Trophoblast cell (in vitro differentiated cells and primary cell): Measurements from ENCODE around the gene ITGB1BP2. TPM values are rescaled to one million over a fixed set of nuclear protein-coding genes. Genes with fewer than 3 reads are reported as not detected.

Experiments
- DNase-seq, 2 donors: peaks; one replicate each; pipeline ENCODE4 v3.0.0-alpha.2; 2016
- H2AFZ ChIP-seq: 2 replicates; pipeline ENCODE4 v1.6.1; 2013; ENCODE audit warnings: low read length, moderate library complexity, mild to moderate bottlenecking; ENCODE audit not compliant: insufficient read depth, poor library complexity
- H2AK5ac ChIP-seq: 2 replicates; pipeline ENCODE4 v1.6.1; 2013; ENCODE audit warnings: mild to moderate bottlenecking, low read length
- H2BK120ac ChIP-seq: 2 replicates; pipeline ENCODE4 v1.6.1; 2013; ENCODE audit warnings: low read length, mild to moderate bottlenecking, moderate library complexity; ENCODE audit not compliant: insufficient read depth, poor library complexity
- H2BK12ac ChIP-seq: 2 replicates; pipeline ENCODE4 v1.6.1; 2013; ENCODE audit warnings: mild to moderate bottlenecking, low read length, moderate library complexity
- H2BK5ac ChIP-seq: 2 replicates; pipeline ENCODE4 v1.6.1; 2013; ENCODE audit warnings: low read length, low read depth, moderate library complexity, mild to moderate bottlenecking; ENCODE audit not compliant: poor library complexity
- H3K14ac ChIP-seq: 2 replicates; pipeline ENCODE4 v1.6.1; 2013; ENCODE audit warnings: mild to moderate bottlenecking, low read length
- H3K18ac ChIP-seq: 2 replicates; pipeline ENCODE4 v1.6.1; 2013; ENCODE audit warnings: mild to moderate bottlenecking, low read length
- H3K23ac ChIP-seq: 2 replicates; pipeline ENCODE4 v1.6.1; 2013; ENCODE audit warnings: low read length
- H3K27ac ChIP-seq: 2 replicates; pipeline ENCODE4 v1.5.1; 2013; ENCODE audit warnings: low read depth, mild to moderate bottlenecking, inconsistent platforms, low read length, moderate library complexity
- H3K27me3 ChIP-seq: 2 replicates; pipeline ENCODE4 v1.6.1; 2013; ENCODE audit warnings: inconsistent platforms, mild to moderate bottlenecking, low read length, moderate library complexity; ENCODE audit not compliant: insufficient read depth
- H3K36me3 ChIP-seq, 2 experiments: 1 replicate in 1 of 2; 2 replicates in 1 of 2; pipeline ENCODE4 v1.6.1; 2013; ENCODE audit warnings: low read length in 2 of 2, mild to moderate bottlenecking in 2 of 2, moderate library complexity in 1 of 2; ENCODE audit not compliant: insufficient read depth in 2 of 2, control insufficient read depth in 1 of 2
- H3K4ac ChIP-seq: 2 replicates; pipeline ENCODE4 v1.6.1; 2013; ENCODE audit warnings: low read depth, mild to moderate bottlenecking, low read length, moderate library complexity
- H3K4me1 ChIP-seq, 2 experiments: 1 replicate in 1 of 2; 2 replicates in 1 of 2; pipeline ENCODE4 v1.6.1; 2013; ENCODE audit warnings: low read length in 2 of 2, mild to moderate bottlenecking in 2 of 2, moderate library complexity in 1 of 2; ENCODE audit not compliant: insufficient read depth in 2 of 2, control insufficient read depth in 1 of 2
- H3K4me2 ChIP-seq: 2 replicates; pipeline ENCODE4 v1.6.1; 2013; ENCODE audit warnings: inconsistent platforms, mild to moderate bottlenecking, low read length, moderate library complexity
- H3K4me3 ChIP-seq: 2 replicates; pipeline ENCODE4 v1.5.1; 2013; ENCODE audit warnings: mild to moderate bottlenecking, low read depth, low read length, inconsistent platforms
- H3K79me1 ChIP-seq: one replicate; pipeline ENCODE4 v1.6.1; 2013; ENCODE audit warnings: low read length
- H3K79me2 ChIP-seq: 2 replicates; pipeline ENCODE4 v1.6.1; 2013; ENCODE audit warnings: low read length, mild to moderate bottlenecking; ENCODE audit not compliant: control insufficient read depth, insufficient read depth, poor library complexity
- H3K9ac ChIP-seq: 2 replicates; pipeline ENCODE4 v1.6.1; 2013; ENCODE audit warnings: mild to moderate bottlenecking, low read length
- H3K9me3 ChIP-seq: 2 replicates; pipeline ENCODE4 v1.6.1; 2013; ENCODE audit warnings: low read depth, mild to moderate bottlenecking, control low read depth, inconsistent platforms, low read length; ENCODE audit not compliant: insufficient read depth
- H4K12ac ChIP-seq: 2 replicates; pipeline ENCODE4 v1.6.1; 2013; ENCODE audit warnings: low read depth, mild to moderate bottlenecking, low read length, moderate library complexity
- H4K8ac ChIP-seq: 2 replicates; pipeline ENCODE4 v1.6.1; 2013; ENCODE audit warnings: low read depth, mild to moderate bottlenecking, low read length, moderate library complexity
- H4K91ac ChIP-seq: one replicate; pipeline ENCODE4 v1.6.1; 2013; ENCODE audit warnings: low read depth, mild to moderate bottlenecking, low read length, moderate library complexity
- WGBS: extraction: QIAGEN DNeasy Blood & Tissue Kit; methylation state at CpG from one replicate; pipeline ENCODE4 v1.1.7; 2013; ENCODE audit warnings: missing lambda C conversion rate; ENCODE audit not compliant: insufficient read length, insufficient coverage; ENCODE audit errors: extremely low coverage; 5-methylcytosine and 5-hydroxymethylcytosine counted together
- polyA plus RNA-seq: library from polyadenylated mRNA; stranded (reverse); fragments of 200-250 nt; gene quantifications from 2 replicates; pipeline ENCODE4 v1.2.3, GENCODE V29; 2013

Gene ITGB1BP2
- 0.26 and 0.40 TPM in 2 replicates for polyA plus RNA-seq

GRCh38 chrX:71301195-71301924 lies at the start of gene ITGB1BP2:
TSS of gene ITGB1BP2 (plus strand) at chrX:71301750. CDS start at chrX:71301807, 57 bp downstream.
- no peak within 1 kb of the TSS for H2AFZ ChIP-seq
- no peak within 1 kb of the TSS for H3K4ac ChIP-seq
- no peak within 1 kb of the TSS for H3K27ac ChIP-seq
- H4K12ac ChIP-seq = no peak within 1 kb of the TSS
- no peaks in the 10 kb centered on the region for H3K79me2 ChIP-seq
- no peak within 1 kb of the TSS for H3K4me2 ChIP-seq
- H2AK5ac ChIP-seq = no peak within 1 kb of the TSS
- no CpG with 5 or more reads among the region's 10 CpGs for WGBS
- no peak within 1 kb of the TSS for H2BK5ac ChIP-seq
- no peaks in the 10 kb centered on the region for H3K79me1 ChIP-seq
- no peak within 1 kb of the TSS for H3K14ac ChIP-seq
- H3K9ac ChIP-seq = no peak within 1 kb of the TSS
- H3K18ac ChIP-seq = no peak within 1 kb of the TSS
- H3K36me3 ChIP-seq = peaks cover 24 to 41% of the 10 kb centered on the region in 2 experiments
- no peak within 1 kb of the TSS for H4K8ac ChIP-seq
- no peak within 1 kb of the TSS for H4K91ac ChIP-seq
- H3K4me3 ChIP-seq = no peak within 1 kb of the TSS
- H2BK120ac ChIP-seq = no peak within 1 kb of the TSS
- H3K23ac ChIP-seq = no peak within 1 kb of the TSS
- no peak within 1 kb of the TSS for H2BK12ac ChIP-seq
- no peaks in the 10 kb centered on the region for H3K27me3 ChIP-seq
- no peaks in the 10 kb centered on the region for H3K9me3 ChIP-seq
- no peaks in the 10 kb centered on the region for H3K4me1 ChIP-seq
- no peak for DNase-seq

GRCh38 chrX:71252221-71252620 lies 49.3 kb upstream of the ITGB1BP2 start:
- no peak overlapping the region for H2BK5ac ChIP-seq
- H2AK5ac ChIP-seq = no peak overlapping the region
- no peaks in the 10 kb centered on the region for H3K9me3 ChIP-seq
- 100% methylated on average over 1 of the region's 2 CpGs for WGBS
- no peak overlapping the region for H3K4me3 ChIP-seq
- H2BK120ac ChIP-seq = no peak overlapping the region
- H3K79me2 ChIP-seq = peaks cover 2% of the 10 kb centered on the region
- no peaks in the 10 kb centered on the region for H3K27me3 ChIP-seq
- peak overlapping the region; percentile 68 for H3K4me2 ChIP-seq
- no peak overlapping the region for H3K27ac ChIP-seq
- no peak overlapping the region for H4K12ac ChIP-seq
- no peak overlapping the region for H2AFZ ChIP-seq
- peaks cover 9% of the 10 kb centered on the region for H3K79me1 ChIP-seq
- DNase-seq = no peak
- no peak overlapping the region for H4K91ac ChIP-seq
- H3K9ac ChIP-seq = no peak overlapping the region
- H3K4me1 ChIP-seq = peaks cover 6 to 9% of the 10 kb centered on the region in 2 experiments
- H3K18ac ChIP-seq = no peak overlapping the region
- H3K14ac ChIP-seq = no peak overlapping the region
- H3K4ac ChIP-seq = no peak overlapping the region
- H4K8ac ChIP-seq = no peak overlapping the region
- no peak overlapping the region for H2BK12ac ChIP-seq
- H3K36me3 ChIP-seq = peaks cover 36% of the 10 kb centered on the region in 2 experiments
- no peak overlapping the region for H3K23ac ChIP-seq

- Histone ChIP-seq H3K79me2 (peaks cover 2% of the 10 kb centered on the region), H2BK120ac (peak overlapping the region; percentile 30), H4K91ac (peak overlapping the region; percentile 77), H3K4me2 (peak overlapping the region; percentile 68), H2BK12ac (no peak overlapping the region), H3K27ac (peak overlapping the region; percentile 32), H4K12ac (peak overlapping the region; percentile 39), H4K8ac (peak overlapping the region; percentile 70), H3K9ac (peak overlapping the region; percentile 80), H3K4me1 (peaks cover 6 to 9% of the 10 kb centered on the region in 2 experiments), H3K9me3 (no peaks in the 10 kb centered on the region), H2BK5ac (peak overlapping the region; percentile 58), H3K4me3 (peak overlapping the region; percentile 79), H3K18ac (peak overlapping the region; percentile 22), H2AFZ (peak overlapping the region; percentile 61), H3K27me3 (no peaks in the 10 kb centered on the region), H3K4ac (peak overlapping the region; percentile 53), H3K23ac (no peak overlapping the region), H2AK5ac (peak overlapping the region; percentile 15), H3K79me1 (peaks cover 9% of the 10 kb centered on the region), H3K14ac (peak overlapping the region; percentile 72), H3K36me3 (peaks cover 24% of the 10 kb centered on the region in 2 experiments)
- peak in 1 of 2 donors; percentile 21 for DNase-seq
- no CpG with 5 or more reads among the region's 35 CpGs for WGBS
Measured at GRCh38 chrX:71253253-71254091, 48.1 kb upstream of the ITGB1BP2 start.

GRCh38 chrX:71254092-71254963 lies 47.2 kb upstream of the ITGB1BP2 start, which contains the start of gene ZMYM3:
TSS of gene ZMYM3 (minus strand) at chrX:71254140. CDS start at chrX:71253255, 885 bp downstream.
- no peak within 1 kb of the TSS for H3K23ac ChIP-seq
- H3K4me2 ChIP-seq = peak within 1 kb of the TSS; percentile 94
- no CpG with 5 or more reads among the region's 54 CpGs for WGBS
- peak within 1 kb of the TSS; percentile 69 for H2BK5ac ChIP-seq
- peak within 1 kb of the TSS; percentile 77 for H3K18ac ChIP-seq
- H3K14ac ChIP-seq = peak within 1 kb of the TSS; percentile 92
- no peaks in the 10 kb centered on the region for H3K9me3 ChIP-seq
- peaks cover 9% of the 10 kb centered on the region for H3K79me1 ChIP-seq
- H2BK120ac ChIP-seq = peak within 1 kb of the TSS; percentile 62
- peak within 1 kb of the TSS; percentile 35 for H2BK12ac ChIP-seq
- peak within 1 kb of the TSS; percentile 77 for H4K91ac ChIP-seq
- H3K27me3 ChIP-seq = no peaks in the 10 kb centered on the region
- peak within 1 kb of the TSS; percentile 61 for H2AFZ ChIP-seq
- peak within 1 kb of the TSS; percentile 79 for H3K4me3 ChIP-seq
- peak; percentile 70 to 77 for DNase-seq
- H4K12ac ChIP-seq = peak within 1 kb of the TSS; percentile 75
- H4K8ac ChIP-seq = peak within 1 kb of the TSS; percentile 91
- H3K4me1 ChIP-seq = peaks cover 6 to 9% of the 10 kb centered on the region in 2 experiments
- H2AK5ac ChIP-seq = peak within 1 kb of the TSS; percentile 15
- peak within 1 kb of the TSS; percentile 72 for H3K27ac ChIP-seq
- H3K79me2 ChIP-seq = peaks cover 2% of the 10 kb centered on the region
- H3K36me3 ChIP-seq = peaks cover 17 to 18% of the 10 kb centered on the region in 2 experiments
- peak within 1 kb of the TSS; percentile 80 for H3K9ac ChIP-seq
- peak within 1 kb of the TSS; percentile 53 for H3K4ac ChIP-seq
